ENCODE measurements around the gene CCNY. TPM values are rescaled to one million over a fixed set of nuclear protein-coding genes. Genes with fewer than 3 reads are reported as not detected.

CCNY gene
- total and polyA plus RNA-seq, 5 donors: 27.7 to 72.1 (median 64.3) TPM

DNA sequence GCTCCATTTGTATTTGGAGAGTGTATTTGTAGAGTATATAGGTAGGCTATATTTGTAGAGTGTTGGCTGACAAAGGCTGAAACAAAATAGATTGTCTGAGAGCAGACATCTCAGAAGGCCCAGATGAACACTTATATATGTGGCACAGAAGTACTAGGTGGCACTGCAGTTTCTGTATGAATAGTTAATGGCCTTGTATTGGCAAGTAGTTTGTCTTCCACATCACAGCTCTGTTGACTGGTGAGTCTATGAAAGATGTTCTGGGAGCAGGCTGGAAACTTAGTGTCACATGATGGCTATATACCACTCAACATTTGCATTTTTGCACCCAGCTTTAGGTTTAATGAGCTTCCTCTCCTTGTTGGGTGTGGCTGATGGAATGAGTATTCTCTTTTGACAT lies 51.9 kb downstream of the CCNY start:
- Histone ChIP-seq H3K27me3 (ENCODE audit: control insufficient read depth, insufficient read depth) (no peaks in the 10 kb centered on the region), H3K4me1 (ENCODE audit: control insufficient read depth, insufficient read depth, low read length) (peaks cover 15% of the 10 kb centered on the region), H3K9me3 (ENCODE audit: control insufficient read depth, low read length) (no peaks in the 10 kb centered on the region), H3K4me3 (ENCODE audit: low read length) (no peak overlapping the region), H3K27ac (ENCODE audit: low read length) (no peak overlapping the region)
- ATAC-seq (no peak), DNase-seq (no peak)
- intact Hi-C loops (cut with DNase I): no loop called here

DNA sequence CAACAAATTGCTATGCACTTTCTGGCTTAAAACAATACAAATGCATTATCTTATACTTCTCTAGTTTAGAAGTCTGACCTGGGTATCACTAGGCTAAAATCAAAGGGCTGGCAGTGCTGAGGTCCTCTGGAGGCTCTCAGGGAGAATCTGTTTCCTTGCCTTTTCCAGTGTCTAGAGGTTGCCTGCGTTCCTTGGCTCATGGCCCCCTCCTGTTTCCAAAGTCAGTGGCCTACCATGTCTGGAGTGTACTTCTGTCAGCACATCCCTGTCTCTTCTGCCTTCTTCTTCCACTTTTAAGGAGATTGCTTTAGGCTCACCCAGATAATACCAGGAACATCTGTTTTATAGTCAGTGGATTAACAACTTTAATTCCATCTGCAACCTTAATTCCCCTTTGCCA lies 52.4 kb downstream of the CCNY start:
- H3K4me1 ChIP-seq (ENCODE audit: control insufficient read depth, insufficient read depth, low read length): peaks cover 19% of the 10 kb centered on the region
- H3K9me3 ChIP-seq (ENCODE audit: control insufficient read depth, low read length): no peaks in the 10 kb centered on the region
- WGBS: 95% methylated on average over 1 of the region's 1 CpG
- no peak for ATAC-seq
- H3K27me3 ChIP-seq (ENCODE audit: control insufficient read depth, insufficient read depth): no peaks in the 10 kb centered on the region
- intact Hi-C loops (cut with DNase I): no loop called here
- H3K4me3 ChIP-seq (ENCODE audit: low read length): no peak overlapping the region
- no peak overlapping the region for H3K27ac ChIP-seq (ENCODE audit: low read length)
- no peak for DNase-seq

GRCh38 chr10:35390161-35390840 lies 54.0 kb downstream of the CCNY start:
- ATAC-seq: peak in 1 of 2 donors; percentile 34
- Histone ChIP-seq H3K4me1 (ENCODE audit: control insufficient read depth, insufficient read depth, low read length) (peaks cover 21% of the 10 kb centered on the region), H3K27ac (ENCODE audit: low read length) (peak overlapping the region; percentile 55), H3K27me3 (ENCODE audit: control insufficient read depth, insufficient read depth) (no peaks in the 10 kb centered on the region), H3K4me3 (ENCODE audit: low read length) (no peak overlapping the region), H3K9me3 (ENCODE audit: control insufficient read depth, low read length) (no peaks in the 10 kb centered on the region)
- DNase-seq: no peak
- 48% methylated on average over 2 of the region's 2 CpGs for WGBS
- intact Hi-C loops (cut with DNase I): no loop called here

- Histone ChIP-seq H3K4me3 (ENCODE audit: low read length) (no peak overlapping the region), H3K9me3 (ENCODE audit: control insufficient read depth, low read length) (no peaks in the 10 kb centered on the region), H3K4me1 (ENCODE audit: control insufficient read depth, insufficient read depth, low read length) (peaks cover 26% of the 10 kb centered on the region), H3K27me3 (ENCODE audit: control insufficient read depth, insufficient read depth) (no peaks in the 10 kb centered on the region), H3K27ac (ENCODE audit: low read length) (no peak overlapping the region)
- no peak for ATAC-seq
- intact Hi-C loops (cut with DNase I): no loop called here
- 88% methylated on average over 2 of the region's 2 CpGs for WGBS
- DNase-seq: no peak
Observed at GRCh38 chr10:35390843-35391152, 54.5 kb downstream of the CCNY start.

- Histone ChIP-seq H3K27me3 (ENCODE audit: control insufficient read depth, insufficient read depth) (no peaks in the 10 kb centered on the region), H3K4me3 (ENCODE audit: low read length) (no peak overlapping the region), H3K27ac (ENCODE audit: low read length) (no peak overlapping the region), H3K9me3 (ENCODE audit: control insufficient read depth, low read length) (no peaks in the 10 kb centered on the region), H3K4me1 (ENCODE audit: control insufficient read depth, insufficient read depth, low read length) (peaks cover 27% of the 10 kb centered on the region)
- 87% methylated on average over 9 of the region's 9 CpGs for WGBS
- no peak for ATAC-seq
- DNase-seq: no peak
- intact Hi-C loops (cut with DNase I): no loop called here
Observed at GRCh38 chr10:35391153-35391953, 55.0 kb downstream of the CCNY start.

DNA sequence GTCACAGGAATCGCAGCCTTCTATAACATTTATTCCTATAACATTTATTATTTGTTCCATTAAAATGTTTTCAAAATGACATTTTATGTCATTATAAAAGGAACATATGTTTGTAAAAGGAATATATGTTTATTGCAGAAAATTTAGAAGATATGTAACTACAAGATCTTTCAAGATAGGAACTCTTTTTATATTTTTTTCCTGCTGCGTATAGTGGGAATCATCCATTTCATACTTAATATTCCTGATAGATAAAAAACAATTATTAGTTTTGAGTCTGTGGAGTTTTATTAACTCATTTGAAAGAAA lies 55.6 kb downstream of the CCNY start:
- DNase-seq (no peak), ATAC-seq (no peak)
- H3K4me1 ChIP-seq (ENCODE audit: control insufficient read depth, insufficient read depth, low read length): peaks cover 27% of the 10 kb centered on the region
- H3K27ac ChIP-seq (ENCODE audit: low read length): no peak overlapping the region
- WGBS: over 99% methylated on average over 2 of the region's 2 CpGs
- no peak overlapping the region for H3K4me3 ChIP-seq (ENCODE audit: low read length)
- intact Hi-C loops (cut with DNase I): no loop called here
- no peaks in the 10 kb centered on the region for H3K9me3 ChIP-seq (ENCODE audit: control insufficient read depth, low read length)
- H3K27me3 ChIP-seq (ENCODE audit: control insufficient read depth, insufficient read depth): no peaks in the 10 kb centered on the region

DNA sequence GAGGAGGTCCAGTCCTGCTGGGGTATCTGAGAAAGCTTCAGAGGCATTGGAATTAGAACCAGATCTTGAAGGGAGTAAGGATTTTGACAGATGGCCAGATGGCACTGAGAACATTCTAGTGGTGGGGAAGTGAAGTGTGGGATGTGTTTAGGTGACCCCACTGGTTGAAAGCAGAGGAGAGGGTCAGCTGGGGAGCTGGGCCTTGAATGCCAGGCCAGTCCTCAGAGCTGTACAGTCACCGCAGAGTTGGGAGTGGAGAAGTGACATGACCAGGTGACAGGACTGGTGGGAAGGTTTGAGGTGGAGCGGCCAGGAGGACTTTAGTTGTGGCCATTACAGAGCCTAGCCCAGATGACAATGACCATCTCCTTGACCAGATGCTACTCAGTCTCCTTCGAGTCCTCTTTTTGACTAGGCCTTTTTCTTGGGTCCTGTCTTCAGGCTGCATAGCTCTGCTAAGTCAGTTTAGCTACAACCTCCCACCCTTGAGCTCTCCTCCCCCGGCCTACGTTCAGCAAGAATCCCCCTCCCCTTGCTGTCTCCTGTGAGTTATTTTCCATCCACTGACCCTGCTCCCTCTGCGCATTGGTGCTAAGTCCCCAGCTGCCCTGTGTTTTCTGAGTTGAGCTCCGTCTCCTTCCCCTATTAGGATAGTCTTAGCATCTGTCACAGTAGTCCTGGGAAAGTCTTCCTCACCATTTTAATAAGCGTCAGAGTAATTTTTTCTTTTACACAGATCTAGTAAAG lies 56.3 kb downstream of the CCNY start:
- 87% methylated on average over 8 of the region's 8 CpGs for WGBS
- ATAC-seq (peak in 1 of 2 donors; percentile 17), DNase-seq (no peak)
- Histone ChIP-seq H3K27ac (ENCODE audit: low read length) (no peak overlapping the region), H3K9me3 (ENCODE audit: control insufficient read depth, low read length) (no peaks in the 10 kb centered on the region), H3K4me3 (ENCODE audit: low read length) (no peak overlapping the region), H3K27me3 (ENCODE audit: control insufficient read depth, insufficient read depth) (no peaks in the 10 kb centered on the region), H3K4me1 (ENCODE audit: control insufficient read depth, insufficient read depth, low read length) (peaks cover 28% of the 10 kb centered on the region)
- intact Hi-C loops (cut with DNase I): no loop called here

- ATAC-seq (no peak), DNase-seq (no peak)
- WGBS: 49% methylated on average over 6 of the region's 6 CpGs
- Histone ChIP-seq H3K9me3 (ENCODE audit: control insufficient read depth, low read length) (no peaks in the 10 kb centered on the region), H3K4me3 (ENCODE audit: low read length) (no peak overlapping the region), H3K27me3 (ENCODE audit: control insufficient read depth, insufficient read depth) (no peaks in the 10 kb centered on the region), H3K4me1 (ENCODE audit: control insufficient read depth, insufficient read depth, low read length) (peaks cover 36% of the 10 kb centered on the region), H3K27ac (ENCODE audit: low read length) (no peak overlapping the region)
- intact Hi-C loops (cut with DNase I): no loop called here
Observed at GRCh38 chr10:35394411-35394851, 58.1 kb downstream of the CCNY start.

- H3K27ac ChIP-seq (ENCODE audit: low read length): no peak overlapping the region
- H3K4me1 ChIP-seq (ENCODE audit: control insufficient read depth, insufficient read depth, low read length): peaks cover 41% of the 10 kb centered on the region
- no peak overlapping the region for H3K4me3 ChIP-seq (ENCODE audit: low read length)
- no peaks in the 10 kb centered on the region for H3K27me3 ChIP-seq (ENCODE audit: control insufficient read depth, insufficient read depth)
- ATAC-seq: no peak
- no peaks in the 10 kb centered on the region for H3K9me3 ChIP-seq (ENCODE audit: control insufficient read depth, low read length)
- WGBS: 84% methylated on average over 3 of the region's 3 CpGs
- DNase-seq: no peak
- intact Hi-C loops (cut with DNase I): no loop called here
Observed at GRCh38 chr10:35394934-35395333, 58.6 kb downstream of the CCNY start.

GRCh38 chr10:35396560-35397434 lies 60.5 kb downstream of the CCNY start:
- H3K4me1 ChIP-seq (ENCODE audit: control insufficient read depth, insufficient read depth, low read length): peaks cover 43% of the 10 kb centered on the region
- no peak for ATAC-seq

More at GRCh38 chr10:35396560-35397434, 60.5 kb downstream of the CCNY start:
- H3K4me3 ChIP-seq (ENCODE audit: low read length): no peak overlapping the region
- intact Hi-C loops (cut with DNase I): no loop called here
- H3K27ac ChIP-seq (ENCODE audit: low read length): no peak overlapping the region
- DNase-seq: no peak
- H3K9me3 ChIP-seq (ENCODE audit: control insufficient read depth, low read length): no peaks in the 10 kb centered on the region
- 94% methylated on average over 12 of the region's 12 CpGs for WGBS
- H3K27me3 ChIP-seq (ENCODE audit: control insufficient read depth, insufficient read depth): no peaks in the 10 kb centered on the region
